HepG2 (cell line): Measurements from ENCODE around the gene UCKL1. TPM values are rescaled to one million over a fixed set of nuclear protein-coding genes. Genes with fewer than 3 reads are reported as not detected.

Experiments used
- AGO1 ChIP-seq: fragments of 200-400 bp; formaldehyde crosslinking; IDR thresholded peaks from 2 replicates; pipeline ENCODE4 v1.6.1; 2017; ENCODE audit warnings: mild to moderate bottlenecking, low read depth, low read length, moderate library complexity; ENCODE audit not compliant: poor library complexity, severe bottlenecking
- AGO2 ChIP-seq: fragments of 200-400 bp; formaldehyde crosslinking; optimal IDR thresholded peaks from 2 replicates; pipeline ENCODE3; 2017; ENCODE audit warnings: mild to moderate bottlenecking, low read depth, low read length, moderate library complexity
- ETV6 ChIP-seq: sonication (generic); formaldehyde crosslinking; conservative IDR thresholded peaks from 2 replicates; pipeline ENCODE4 v1.4.0; 2020; ENCODE audit warnings: missing genetic modification reagents
- HNF4A ChIP-seq: sonication (generic); formaldehyde crosslinking; IDR thresholded peaks from 2 replicates; pipeline ENCODE4 v1.4.0; 2020; ENCODE audit warnings: missing genetic modification reagents
- HNRNPLL ChIP-seq: fragments of 200-400 bp; formaldehyde crosslinking; IDR thresholded peaks from 2 replicates; pipeline ENCODE4 v1.6.1; 2017; ENCODE audit warnings: mild to moderate bottlenecking, low read depth, low read length; ENCODE audit not compliant: poor library complexity, severe bottlenecking
- KDM5B ChIP-seq: sonication (generic); formaldehyde crosslinking; IDR thresholded peaks from 2 replicates; pipeline ENCODE4 v1.4.0; 2020; ENCODE audit warnings: missing genetic modification reagents, mild to moderate bottlenecking, borderline replicate concordance
- KLF6 ChIP-seq: IDR thresholded peaks from 2 replicates; pipeline ENCODE4 v1.8.0; 2016; ENCODE audit warnings: missing biosample characterization, missing genetic modification reagents
- MYC ChIP-seq: sonication (generic); formaldehyde crosslinking; IDR thresholded peaks from 2 replicates; pipeline ENCODE4 v1.9.0; 2021; ENCODE audit warnings: missing genetic modification reagents, borderline replicate concordance
- RAD51 ChIP-seq: fragments of 450-650 bp; IDR thresholded peaks from 2 replicates; pipeline ENCODE4 v1.6.1; 2016; ENCODE audit warnings: borderline replicate concordance
- RELA ChIP-seq: sonication (generic); formaldehyde crosslinking; IDR thresholded peaks from 2 replicates; pipeline ENCODE4 v1.4.0; 2020; ENCODE audit warnings: missing genetic modification reagents
- TBX2 ChIP-seq: sonication (generic); formaldehyde crosslinking; IDR thresholded peaks from 2 replicates; pipeline ENCODE4 v1.5.0; 2020; ENCODE audit warnings: missing genetic modification reagents, mild to moderate bottlenecking, borderline replicate concordance
- ZBTB3 ChIP-seq: sonication (generic); formaldehyde crosslinking; IDR thresholded peaks from 2 replicates; pipeline ENCODE4 v1.4.0; 2020; ENCODE audit warnings: low read depth, mild to moderate bottlenecking, moderate library complexity, missing genetic modification reagents, borderline replicate concordance
- ZFP36L1 ChIP-seq: sonication (generic); formaldehyde crosslinking; IDR thresholded peaks from 2 replicates; pipeline ENCODE4 v1.8.0; 2022; ENCODE audit warnings: mild to moderate bottlenecking, missing genetic modification reagents, moderate library complexity
- ZNF564 ChIP-seq: sonication (generic); formaldehyde crosslinking; IDR thresholded peaks from 2 replicates; pipeline ENCODE4 v1.8.1; 2023; ENCODE audit warnings: mild to moderate bottlenecking, missing genetic modification reagents
- ZNF674 ChIP-seq: sonication (generic); formaldehyde crosslinking; IDR thresholded peaks from 2 replicates; pipeline ENCODE4 v1.5.0; 2020; ENCODE audit warnings: low read depth, mild to moderate bottlenecking, missing genetic modification reagents
- polyA plus RNA-seq, 8 experiments: library from polyadenylated mRNA; depleted of rRNA in 3 of 8; stranded (reverse) in 7 of 8; unstranded in 1 of 8; fragments of >200 nt; fragmentation: Illumina TruSeq in 4 of 8; extraction: Trizol in 4 of 8; gene quantifications; 2 replicates each; pipeline versions ENCODE4 v1.2.1 to v1.2.3, GENCODE V29; 2011 to 2016; ENCODE audit warnings: low read depth in 4 of 8, missing spikeins in 1 of 8, mixed read lengths in 1 of 8; ENCODE audit not compliant: insufficient read depth in 1 of 8
- total RNA-seq, 5 experiments: library from RNA; depleted of rRNA; stranded (reverse); fragments of >200 nt; fragmentation: Illumina TruSeq; extraction: Trizol; gene quantifications; 2 replicates each; pipeline ENCODE4 v1.2.3, GENCODE V29; 2016; ENCODE audit warnings: low read depth in 1 of 5
- TF ChIP-seq, protein P1 (sequence below): sonication (generic); formaldehyde crosslinking; IDR thresholded peaks from 2 replicates; pipeline ENCODE4 v1.5.0; 2020; ENCODE audit warnings: missing genetic modification reagents
- TF ChIP-seq, protein P2 (sequence below): sonication (generic); formaldehyde crosslinking; IDR thresholded peaks from 2 replicates; pipeline ENCODE4 v1.4.0; 2020; ENCODE audit warnings: missing genetic modification reagents, borderline replicate concordance
- TF ChIP-seq, protein P3 (sequence below): sonication (generic); formaldehyde crosslinking; IDR thresholded peaks from 2 replicates; pipeline ENCODE4 v1.4.0; 2020; ENCODE audit warnings: mild to moderate bottlenecking, missing genetic modification reagents
- TF ChIP-seq, protein P4 (sequence below): sonication (generic); formaldehyde crosslinking; IDR thresholded peaks from 2 replicates; pipeline ENCODE4 v1.5.1; 2020; ENCODE audit warnings: missing genetic modification reagents, mild to moderate bottlenecking, borderline replicate concordance
- TF ChIP-seq, protein P5 (sequence below): sonication (generic); formaldehyde crosslinking; IDR thresholded peaks from 2 replicates; pipeline ENCODE4 v1.4.0; 2020; ENCODE audit warnings: missing genetic modification reagents, borderline replicate concordance
- TF ChIP-seq, protein P6 (sequence below): IDR thresholded peaks from 2 replicates; pipeline ENCODE4 v1.6.1; 2016; ENCODE audit warnings: missing biosample characterization, missing genetic modification reagents, low read depth

The UCKL1 gene
- total and polyA plus RNA-seq, 2 of the 13 experiments (the other 11 are each of a cell fraction or from before 2014, with no cell fraction given), result 50.2 to 126 TPM

DNA sequence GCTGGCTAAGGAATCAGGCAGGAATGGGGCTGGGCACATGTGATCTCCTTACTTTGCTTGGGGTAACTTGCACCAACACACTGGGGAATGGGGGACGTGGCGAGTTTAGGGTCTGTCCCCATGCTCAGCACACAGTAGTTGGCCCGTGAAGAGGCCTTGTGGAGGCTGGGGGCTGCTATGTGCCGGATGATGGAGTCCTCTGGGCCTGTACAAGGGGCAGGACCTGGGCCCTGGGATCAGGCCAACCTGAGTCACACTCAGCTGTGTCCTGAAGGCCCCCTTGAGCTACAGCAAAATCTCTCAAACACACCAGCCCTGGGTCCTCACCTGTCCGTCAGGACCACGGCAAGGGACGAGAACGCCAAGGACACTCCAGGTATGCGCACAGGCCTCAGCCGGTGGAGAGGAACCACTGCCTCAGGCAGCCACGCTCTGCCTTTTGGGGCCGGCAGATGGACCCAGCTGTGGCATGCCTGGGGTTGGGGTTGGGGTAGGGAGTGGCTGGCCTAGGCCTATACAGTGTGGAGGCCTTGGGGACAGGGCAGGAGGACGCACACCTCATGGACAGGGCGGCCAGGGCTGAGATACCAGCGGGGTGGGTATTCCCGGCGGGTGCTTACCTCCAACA is 11.1 kb downstream of the UCKL1 start (continued):
- TF ChIP-seq RAD51, result no peak
- TF ChIP-seq, protein P1, sequence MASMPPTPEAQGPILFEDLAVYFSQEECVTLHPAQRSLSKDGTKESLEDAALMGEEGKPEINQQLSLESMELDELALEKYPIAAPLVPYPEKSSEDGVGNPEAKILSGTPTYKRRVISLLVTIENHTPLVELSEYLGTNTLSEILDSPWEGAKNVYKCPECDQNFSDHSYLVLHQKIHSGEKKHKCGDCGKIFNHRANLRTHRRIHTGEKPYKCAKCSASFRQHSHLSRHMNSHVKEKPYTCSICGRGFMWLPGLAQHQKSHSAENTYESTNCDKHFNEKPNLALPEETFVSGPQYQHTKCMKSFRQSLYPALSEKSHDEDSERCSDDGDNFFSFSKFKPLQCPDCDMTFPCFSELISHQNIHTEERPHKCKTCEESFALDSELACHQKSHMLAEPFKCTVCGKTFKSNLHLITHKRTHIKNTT (CRISPR knock-in tag), result no peak
- no peak for TF ChIP-seq ETV6 (CRISPR knock-in tag)
- TF ChIP-seq, protein P2, sequence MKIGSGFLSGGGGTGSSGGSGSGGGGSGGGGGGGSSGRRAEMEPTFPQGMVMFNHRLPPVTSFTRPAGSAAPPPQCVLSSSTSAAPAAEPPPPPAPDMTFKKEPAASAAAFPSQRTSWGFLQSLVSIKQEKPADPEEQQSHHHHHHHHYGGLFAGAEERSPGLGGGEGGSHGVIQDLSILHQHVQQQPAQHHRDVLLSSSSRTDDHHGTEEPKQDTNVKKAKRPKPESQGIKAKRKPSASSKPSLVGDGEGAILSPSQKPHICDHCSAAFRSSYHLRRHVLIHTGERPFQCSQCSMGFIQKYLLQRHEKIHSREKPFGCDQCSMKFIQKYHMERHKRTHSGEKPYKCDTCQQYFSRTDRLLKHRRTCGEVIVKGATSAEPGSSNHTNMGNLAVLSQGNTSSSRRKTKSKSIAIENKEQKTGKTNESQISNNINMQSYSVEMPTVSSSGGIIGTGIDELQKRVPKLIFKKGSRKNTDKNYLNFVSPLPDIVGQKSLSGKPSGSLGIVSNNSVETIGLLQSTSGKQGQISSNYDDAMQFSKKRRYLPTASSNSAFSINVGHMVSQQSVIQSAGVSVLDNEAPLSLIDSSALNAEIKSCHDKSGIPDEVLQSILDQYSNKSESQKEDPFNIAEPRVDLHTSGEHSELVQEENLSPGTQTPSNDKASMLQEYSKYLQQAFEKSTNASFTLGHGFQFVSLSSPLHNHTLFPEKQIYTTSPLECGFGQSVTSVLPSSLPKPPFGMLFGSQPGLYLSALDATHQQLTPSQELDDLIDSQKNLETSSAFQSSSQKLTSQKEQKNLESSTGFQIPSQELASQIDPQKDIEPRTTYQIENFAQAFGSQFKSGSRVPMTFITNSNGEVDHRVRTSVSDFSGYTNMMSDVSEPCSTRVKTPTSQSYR (CRISPR knock-in tag), result no peak
- no peak for TF ChIP-seq TBX2
- TF ChIP-seq, protein P3, sequence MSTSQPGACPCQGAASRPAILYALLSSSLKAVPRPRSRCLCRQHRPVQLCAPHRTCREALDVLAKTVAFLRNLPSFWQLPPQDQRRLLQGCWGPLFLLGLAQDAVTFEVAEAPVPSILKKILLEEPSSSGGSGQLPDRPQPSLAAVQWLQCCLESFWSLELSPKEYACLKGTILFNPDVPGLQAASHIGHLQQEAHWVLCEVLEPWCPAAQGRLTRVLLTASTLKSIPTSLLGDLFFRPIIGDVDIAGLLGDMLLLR (CRISPR knock-in tag), result peak; percentile 14; the same call in 1 of the 2 replicates
- TF ChIP-seq, protein P4, sequence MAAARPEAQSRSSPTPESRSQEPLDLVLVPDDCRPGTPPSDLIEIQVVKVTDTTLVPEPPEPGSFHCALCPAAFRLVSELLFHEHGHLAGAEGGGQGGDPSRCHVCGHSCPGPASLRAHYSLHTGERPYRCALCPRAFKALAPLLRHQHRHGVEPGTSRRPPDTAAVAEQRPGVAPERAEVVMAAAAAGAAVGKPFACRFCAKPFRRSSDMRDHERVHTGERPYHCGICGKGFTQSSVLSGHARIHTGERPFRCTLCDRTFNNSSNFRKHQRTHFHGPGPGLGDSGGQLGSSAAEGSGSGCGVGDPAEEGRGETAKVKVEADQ (CRISPR knock-in tag), result no peak
- TF ChIP-seq RELA (CRISPR knock-in tag), result no peak
- no peak for TF ChIP-seq ZFP36L1 (CRISPR knock-in tag)
- TF ChIP-seq AGO2, result peak; percentile 73
- no peak for TF ChIP-seq KDM5B (CRISPR knock-in tag)
- TF ChIP-seq ZBTB3, result no peak
- TF ChIP-seq, protein P5, sequence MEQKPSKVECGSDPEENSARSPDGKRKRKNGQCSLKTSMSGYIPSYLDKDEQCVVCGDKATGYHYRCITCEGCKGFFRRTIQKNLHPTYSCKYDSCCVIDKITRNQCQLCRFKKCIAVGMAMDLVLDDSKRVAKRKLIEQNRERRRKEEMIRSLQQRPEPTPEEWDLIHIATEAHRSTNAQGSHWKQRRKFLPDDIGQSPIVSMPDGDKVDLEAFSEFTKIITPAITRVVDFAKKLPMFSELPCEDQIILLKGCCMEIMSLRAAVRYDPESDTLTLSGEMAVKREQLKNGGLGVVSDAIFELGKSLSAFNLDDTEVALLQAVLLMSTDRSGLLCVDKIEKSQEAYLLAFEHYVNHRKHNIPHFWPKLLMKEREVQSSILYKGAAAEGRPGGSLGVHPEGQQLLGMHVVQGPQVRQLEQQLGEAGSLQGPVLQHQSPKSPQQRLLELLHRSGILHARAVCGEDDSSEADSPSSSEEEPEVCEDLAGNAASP, result no peak
- TF ChIP-seq ZNF674, result no peak
- TF ChIP-seq, protein P6, sequence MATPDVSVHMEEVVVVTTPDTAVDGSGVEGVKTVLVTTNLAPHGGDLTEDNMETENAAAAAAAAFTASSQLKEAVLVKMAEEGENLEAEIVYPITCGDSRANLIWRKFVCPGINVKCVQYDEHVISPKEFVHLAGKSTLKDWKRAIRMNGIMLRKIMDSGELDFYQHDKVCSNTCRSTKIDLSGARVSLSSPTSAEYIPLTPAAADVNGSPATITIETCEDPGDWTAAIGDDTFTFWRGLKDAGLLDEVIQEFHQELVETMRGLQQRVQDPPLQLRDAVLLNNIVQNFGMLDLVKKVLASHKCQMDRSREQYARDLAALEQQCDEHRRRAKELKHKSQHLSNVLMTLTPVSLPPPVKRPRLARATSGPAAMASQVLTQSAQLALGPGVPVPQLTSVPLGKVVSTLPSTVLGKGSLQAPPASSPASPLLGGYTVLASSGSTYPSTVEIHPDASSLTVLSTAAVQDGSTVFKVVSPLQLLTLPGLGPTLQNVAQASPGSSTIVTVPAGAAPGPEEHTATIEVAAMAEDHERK, result no peak
- no peak for TF ChIP-seq KLF6
- TF ChIP-seq HNRNPLL, result no peak
- no peak for TF ChIP-seq HNF4A (CRISPR knock-in tag)
- TF ChIP-seq ZNF564 (CRISPR knock-in tag), result no peak
- peak; percentile 21 for TF ChIP-seq AGO1
- TF ChIP-seq MYC (CRISPR knock-in tag), result peak; percentile 30; the same call in 1 of the 2 replicates
